MM.1S (cell line): Measurements from ENCODE around the gene C2orf78.

Experiments used
- EZH2 ChIP-seq: fragments of 300-600 bp; sonication (generic); optimal IDR thresholded peaks from 2 replicates; pipeline ENCODE3; 2017; ENCODE audit warnings: low read depth, mild to moderate bottlenecking, antibody characterized with exemption, low read length, mixed read lengths
- EZH2phosphoT487 ChIP-seq: fragments of 300-600 bp; sonication (generic); IDR thresholded peaks from 2 replicates; pipeline ENCODE4 v1.6.1; 2018; ENCODE audit warnings: antibody characterized with exemption, low read length
- TF ChIP-seq, protein P1 (sequence below): fragments of 300-600 bp; sonication (generic); IDR thresholded peaks from 2 replicates; pipeline ENCODE4 v1.5.1; 2016; ENCODE audit warnings: antibody characterized with exemption, low read length, mixed read lengths

DNA sequence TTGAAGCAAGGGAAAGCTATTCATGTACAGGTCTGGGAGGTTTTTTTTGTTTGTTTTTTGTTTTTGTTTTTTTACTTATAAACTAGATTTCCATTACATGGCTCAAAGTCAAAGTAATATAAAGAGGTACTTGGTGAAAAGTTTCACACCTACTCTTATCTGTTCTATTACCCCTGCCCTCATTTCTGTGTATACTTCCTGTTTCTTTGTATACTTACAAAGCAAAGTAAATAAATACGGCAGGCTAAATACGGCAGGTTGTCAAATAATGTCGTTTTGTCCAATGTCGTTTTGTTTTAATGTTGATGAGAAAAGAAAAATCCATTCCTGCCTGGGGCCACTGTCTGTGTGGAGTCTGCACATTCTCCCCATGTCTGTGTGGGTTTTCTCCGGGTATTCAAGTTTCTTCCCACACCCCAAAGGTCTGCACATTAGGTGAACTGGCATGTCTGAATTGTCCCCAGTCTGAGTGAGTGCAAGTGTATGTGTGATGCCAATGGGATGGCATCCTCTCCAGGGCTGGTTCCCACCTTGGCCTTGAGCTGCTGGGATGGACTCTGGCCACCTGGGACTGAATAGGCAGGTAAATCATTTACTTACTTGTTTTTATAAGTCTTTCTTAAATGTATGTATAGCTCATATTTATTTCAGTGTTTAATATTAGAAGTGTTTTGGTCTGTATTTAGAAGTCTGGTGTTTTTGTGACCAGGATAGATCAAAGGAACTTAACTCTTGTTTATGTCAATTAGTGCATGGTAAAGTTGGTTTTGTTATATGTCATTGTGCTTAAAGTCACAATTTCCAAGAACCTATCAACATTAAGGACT is 58.1 kb downstream of the C2orf78 start:
- TF ChIP-seq, protein P1, sequence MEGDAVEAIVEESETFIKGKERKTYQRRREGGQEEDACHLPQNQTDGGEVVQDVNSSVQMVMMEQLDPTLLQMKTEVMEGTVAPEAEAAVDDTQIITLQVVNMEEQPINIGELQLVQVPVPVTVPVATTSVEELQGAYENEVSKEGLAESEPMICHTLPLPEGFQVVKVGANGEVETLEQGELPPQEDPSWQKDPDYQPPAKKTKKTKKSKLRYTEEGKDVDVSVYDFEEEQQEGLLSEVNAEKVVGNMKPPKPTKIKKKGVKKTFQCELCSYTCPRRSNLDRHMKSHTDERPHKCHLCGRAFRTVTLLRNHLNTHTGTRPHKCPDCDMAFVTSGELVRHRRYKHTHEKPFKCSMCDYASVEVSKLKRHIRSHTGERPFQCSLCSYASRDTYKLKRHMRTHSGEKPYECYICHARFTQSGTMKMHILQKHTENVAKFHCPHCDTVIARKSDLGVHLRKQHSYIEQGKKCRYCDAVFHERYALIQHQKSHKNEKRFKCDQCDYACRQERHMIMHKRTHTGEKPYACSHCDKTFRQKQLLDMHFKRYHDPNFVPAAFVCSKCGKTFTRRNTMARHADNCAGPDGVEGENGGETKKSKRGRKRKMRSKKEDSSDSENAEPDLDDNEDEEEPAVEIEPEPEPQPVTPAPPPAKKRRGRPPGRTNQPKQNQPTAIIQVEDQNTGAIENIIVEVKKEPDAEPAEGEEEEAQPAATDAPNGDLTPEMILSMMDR: no peak
- TF ChIP-seq EZH2 (no peak), EZH2phosphoT487 (no peak)
